Endothelial cell of umbilical vein (primary cell): Measurements from ENCODE around the gene RANBP3.

ENCODE experiments used
- CTCF ChIP-seq, 2 donors: IDR thresholded peaks; 1 replicate in 1 of 2; 2 replicates in 1 of 2; pipeline ENCODE4 v1.5.1; 2011; ENCODE audit warnings: low read length in 2 of 2, mild to moderate bottlenecking in 2 of 2, moderate library complexity in 2 of 2, control low read depth in 1 of 2, inconsistent platforms in 1 of 2, low read depth in 1 of 2; ENCODE audit not compliant: insufficient read depth in 1 of 2; ENCODE audit errors: extremely low read depth in 1 of 2
- EZH2 ChIP-seq: IDR thresholded peaks from 2 replicates; pipeline ENCODE4 v1.6.1; 2012; ENCODE audit warnings: borderline replicate concordance, low read depth, mild to moderate bottlenecking, moderate library complexity, low read length, inconsistent platforms; ENCODE audit not compliant: severe bottlenecking
- GATA2 ChIP-seq: IDR thresholded peaks from 2 replicates; pipeline ENCODE4 v1.7.0; 2011; ENCODE audit warnings: low read depth, mild to moderate bottlenecking, moderate library complexity, mixed read lengths, low read length; ENCODE audit not compliant: insufficient read length, insufficient read depth
- JUN ChIP-seq: IDR thresholded peaks from 2 replicates; pipeline ENCODE4 v1.6.1; 2011; ENCODE audit warnings: borderline replicate concordance, low read depth; ENCODE audit not compliant: insufficient read length, insufficient read depth
- MAX ChIP-seq: IDR thresholded peaks from 2 replicates; pipeline ENCODE4 v1.6.1; 2011; ENCODE audit not compliant: insufficient read depth, insufficient read length
- MYC ChIP-seq: IDR thresholded peaks from one replicate; pipeline ENCODE4 v1.6.1; 2011; ENCODE audit warnings: mild to moderate bottlenecking, low read depth, low read length
- POLR2A ChIP-seq: IDR thresholded peaks from 2 replicates; pipeline ENCODE4 v1.6.1; 2012; ENCODE audit warnings: low read depth, mild to moderate bottlenecking, control low read depth, low read length
- POLR2AphosphoS5 ChIP-seq: IDR thresholded peaks from 2 replicates; pipeline ENCODE4 v1.6.1; 2012; ENCODE audit warnings: low read depth, mild to moderate bottlenecking, control low read depth, low read length, moderate library complexity; ENCODE audit not compliant: insufficient read depth

DNA sequence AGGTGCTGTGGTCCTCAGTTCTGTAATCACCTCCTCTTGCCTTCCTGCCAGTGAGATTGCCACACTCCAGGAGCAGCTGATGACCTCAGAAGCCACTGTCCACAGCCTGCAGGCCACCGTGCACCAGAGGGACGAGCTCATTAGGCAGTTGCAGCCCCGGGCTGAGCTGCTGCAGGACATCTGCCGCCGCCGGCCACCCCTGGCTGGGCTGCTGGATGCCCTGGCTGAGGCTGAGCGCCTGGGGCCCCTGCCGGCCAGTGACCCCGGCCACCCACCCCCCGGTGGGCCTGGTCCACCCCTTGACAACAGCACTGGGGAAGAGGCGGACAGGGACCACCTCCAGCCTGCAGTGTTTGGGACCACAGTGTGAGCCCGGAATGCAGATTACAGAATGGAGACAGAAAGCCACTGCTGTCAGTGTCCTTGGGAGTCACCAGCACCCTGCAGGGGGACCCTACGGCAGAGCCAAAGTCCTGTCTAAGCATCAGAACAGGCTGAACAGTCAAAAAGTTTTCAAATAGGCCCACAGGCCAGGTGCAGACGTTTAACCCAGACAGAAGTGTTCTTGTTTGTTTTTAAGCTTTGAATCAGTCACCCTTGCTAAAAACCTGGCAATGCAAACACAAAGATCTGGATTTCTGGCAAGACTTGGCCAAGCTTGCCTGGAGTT lies 69.0 kb downstream of the RANBP3 start:
- TF ChIP-seq CTCF (IDR thresholded peaks at IDR 0.05; ENCODE audit: extremely low read depth in 1 of 2, insufficient read depth in 1 of 2, low read depth in 1 of 2, low read length in 2 of 2), result no peak
- no peak for TF ChIP-seq POLR2A
- no peak for TF ChIP-seq JUN
- TF ChIP-seq MYC, result no peak
- no peak for TF ChIP-seq GATA2
- no peak for TF ChIP-seq EZH2
- no peak for TF ChIP-seq MAX
- no peak for TF ChIP-seq POLR2AphosphoS5
